ENCODE data around the gene EPC1.
"Not testable (repeated sequence)": the region's sequence is repeated elsewhere in the genome, so short reads cannot be mapped to it uniquely, and the experiment has no call there.

EPC1 gene

GRCh38 chr10:32279795-32280194 is 67.2 kb downstream of the EPC1 start:
- DNase-seq (ENCODE audit: low spot score): no peak

- no peak for DNase-seq (ENCODE audit: low spot score)
These were observed 73.6 kb downstream of the EPC1 start for GRCh38 chr10:32273336-32273735.

- DNase-seq (ENCODE audit: low spot score): no peak
These were observed 75.3 kb downstream of the EPC1 start for GRCh38 chr10:32271617-32272016.

- DNase-seq (ENCODE audit: low spot score): no peak
These were observed 77.4 kb downstream of the EPC1 start for GRCh38 chr10:32269343-32270100.

DNA sequence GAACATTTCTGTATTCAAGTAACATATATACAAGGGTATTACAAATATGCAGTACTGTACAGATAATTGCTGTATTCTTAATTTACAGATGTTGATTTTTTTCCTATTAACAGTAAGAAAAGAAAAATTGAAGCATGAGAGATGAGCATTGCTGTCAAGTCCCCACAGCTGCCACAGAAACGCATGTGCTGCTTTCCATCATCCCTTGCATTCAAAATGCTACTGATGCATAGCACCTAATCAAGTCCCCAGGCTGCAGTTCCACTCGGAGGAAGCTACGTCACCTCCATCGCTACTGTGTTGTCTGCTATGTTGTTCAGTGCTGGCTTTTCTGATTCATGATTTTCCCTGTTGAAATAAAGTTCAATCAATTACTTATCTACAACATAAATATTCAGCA is 78.2 kb downstream of the EPC1 start:
- DNase-seq (ENCODE audit: low spot score): no peak

DNA sequence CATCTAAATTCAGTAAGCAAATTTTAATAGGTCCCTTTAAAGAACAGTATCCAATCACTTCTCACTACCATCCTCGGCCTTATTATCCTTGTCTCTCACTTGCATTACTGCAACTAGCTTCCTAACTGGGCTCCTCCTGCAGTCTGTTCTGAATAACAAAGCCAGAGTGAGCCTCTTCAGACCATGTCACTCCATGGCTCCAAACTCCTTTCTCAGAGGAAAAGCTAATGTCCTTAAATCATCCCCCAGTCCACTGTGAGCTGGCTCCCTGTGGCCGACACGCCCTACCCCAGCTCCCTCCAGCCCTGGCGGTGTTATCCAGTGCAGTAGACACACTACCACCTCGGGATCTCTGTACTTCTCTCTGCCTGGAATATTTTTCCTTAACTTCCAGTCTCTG is 80.0 kb downstream of the EPC1 start:
- no peak for DNase-seq (ENCODE audit: low spot score)

DNA sequence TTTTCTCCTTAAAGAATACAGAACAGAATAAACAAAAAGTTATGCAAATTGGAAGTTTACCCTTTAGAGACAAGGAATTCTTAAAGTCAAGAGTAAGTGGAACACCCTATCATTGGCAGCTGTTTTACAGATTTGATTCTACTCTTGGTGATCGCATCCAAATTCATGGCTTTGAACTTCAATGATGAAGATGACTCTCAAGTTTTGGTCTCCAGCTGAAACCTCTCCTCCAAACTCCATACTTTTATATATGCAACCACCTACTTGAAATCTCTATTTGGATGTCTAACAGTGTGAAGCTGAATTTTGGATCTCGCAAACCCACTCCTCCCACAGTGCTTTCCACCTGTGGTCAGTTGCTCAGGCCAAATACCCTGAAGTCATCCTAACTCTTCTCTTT is 80.4 kb downstream of the EPC1 start:
- no peak for DNase-seq (ENCODE audit: low spot score)

GRCh38 chr10:32265756-32266155 is 81.2 kb downstream of the EPC1 start:
- no peak for DNase-seq (ENCODE audit: low spot score)

GRCh38 chr10:32263300-32263699 is 83.7 kb downstream of the EPC1 start:
- no peak for DNase-seq (ENCODE audit: low spot score)

DNA sequence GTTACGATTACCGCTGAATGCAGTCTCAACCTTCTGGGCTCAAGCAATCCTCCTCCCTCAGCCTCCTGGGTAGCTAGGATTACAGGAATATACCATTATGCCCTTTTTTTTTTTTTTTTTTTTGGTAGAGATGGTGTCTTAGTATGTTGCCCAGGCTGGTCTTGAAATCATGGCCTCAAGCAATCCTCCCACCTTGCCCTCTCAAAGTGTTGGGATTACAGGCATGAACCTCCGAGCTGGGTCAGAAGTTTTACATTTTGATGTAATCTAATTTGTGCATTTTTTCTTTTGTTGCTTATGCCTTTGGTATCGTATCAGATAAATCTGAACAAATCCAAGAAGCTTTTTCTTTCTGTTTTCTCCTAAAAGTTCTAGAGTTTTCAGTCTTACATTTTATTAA is 87.4 kb downstream of the EPC1 start:
- no peak for DNase-seq (ENCODE audit: low spot score)

DNA sequence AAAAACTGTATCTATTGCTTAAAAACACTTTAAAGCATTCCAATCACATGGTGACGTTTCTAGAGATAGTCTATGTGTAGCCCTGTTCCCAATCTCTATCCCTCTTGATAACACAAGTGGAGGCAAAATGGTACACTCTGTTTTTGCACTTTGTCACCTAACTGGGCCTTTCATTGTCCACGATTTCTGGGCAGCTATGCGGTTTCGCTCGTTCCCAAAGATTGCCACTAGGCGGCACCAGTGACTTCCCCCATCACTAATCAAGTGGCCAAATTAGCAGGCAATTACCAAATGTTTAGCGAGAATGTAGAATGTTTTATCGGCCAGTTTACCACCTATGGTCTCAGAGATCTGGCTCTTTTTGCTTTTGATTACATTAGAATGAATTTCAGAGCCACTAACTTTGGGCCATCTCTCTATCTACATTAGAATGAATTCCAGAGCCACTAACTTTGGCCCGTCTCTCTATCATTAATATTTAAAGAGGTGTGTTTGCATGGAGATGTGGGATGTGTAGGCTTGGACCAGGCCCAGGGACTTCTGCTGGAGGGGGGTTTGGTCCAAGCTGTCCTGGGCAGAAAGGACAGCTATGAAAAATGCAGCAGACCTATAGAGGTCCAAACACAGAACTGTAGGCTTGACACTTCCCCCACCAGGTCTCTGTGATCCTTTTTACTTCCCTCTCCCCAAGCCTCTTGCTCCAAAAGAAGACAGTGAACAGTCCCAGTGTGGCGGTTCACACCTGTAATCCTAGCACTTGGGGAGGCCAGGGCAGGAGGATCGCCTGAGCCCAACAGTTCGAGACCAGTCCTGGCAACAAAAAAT is 90.1 kb downstream of the EPC1 start:
- peak; percentile 15 for DNase-seq (ENCODE audit: low spot score)

GRCh38 chr10:32253821-32254220 is 93.1 kb downstream of the EPC1 start:
- no peak for DNase-seq (ENCODE audit: low spot score)

DNA sequence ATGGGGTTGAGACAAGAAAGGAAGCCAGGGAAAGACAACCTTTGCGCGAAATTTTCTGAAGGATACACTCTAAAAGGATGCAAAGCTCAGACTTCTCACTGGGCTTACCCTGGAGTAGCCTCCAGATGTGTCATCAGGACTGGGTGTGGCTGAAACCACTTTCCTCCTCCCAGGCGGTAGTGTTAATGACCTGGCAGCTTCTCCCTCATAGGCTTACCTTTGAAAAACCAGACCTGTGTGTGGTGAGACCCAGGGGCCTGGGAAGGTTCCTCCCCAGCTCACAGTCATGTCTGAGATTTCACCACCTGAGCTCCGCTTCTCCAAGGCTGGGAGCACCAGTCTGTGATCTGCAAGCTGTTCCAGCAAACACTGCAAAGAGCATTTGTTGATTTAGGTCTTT is 93.7 kb downstream of the EPC1 start:
- no peak for DNase-seq (ENCODE audit: low spot score)

DNA sequence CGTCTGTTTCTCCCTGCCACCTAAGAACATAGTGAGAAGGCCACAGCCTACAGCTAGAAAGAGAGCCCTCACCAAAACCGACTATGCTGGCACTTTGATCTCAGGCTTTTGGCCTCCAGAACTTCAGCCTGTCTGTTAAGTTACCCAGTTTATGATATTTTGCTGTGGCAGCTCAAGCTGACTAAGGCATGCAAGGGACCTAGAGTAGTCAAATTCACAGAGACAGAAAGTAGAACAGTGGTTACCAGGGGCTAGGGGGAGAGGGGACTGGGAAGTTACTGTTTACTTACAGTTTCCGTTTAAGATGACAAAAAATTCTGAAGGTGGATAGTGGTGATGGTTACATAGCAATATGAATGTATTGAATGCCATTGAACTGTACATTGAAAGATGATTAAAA is 96.5 kb downstream of the EPC1 start:
- DNase-seq (ENCODE audit: low spot score): not testable (repeated sequence)

DNA sequence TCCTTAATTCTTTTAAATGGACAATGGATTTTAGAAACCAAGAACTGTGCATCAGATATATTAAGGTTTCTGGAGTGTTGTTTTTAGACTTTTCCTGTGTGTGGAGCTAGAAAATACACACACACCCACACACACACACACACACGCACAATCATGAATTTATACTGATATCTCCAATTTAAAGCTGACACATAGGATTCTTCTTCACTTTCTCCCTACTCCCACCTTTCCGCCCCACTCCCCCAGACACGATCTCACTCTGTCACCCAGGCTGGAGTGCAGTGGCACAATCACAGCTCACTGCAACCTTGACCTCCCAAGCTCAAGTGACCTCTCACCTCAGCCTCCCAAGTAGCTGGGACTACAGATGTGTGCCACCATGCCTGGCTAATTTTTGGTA is 100.3 kb downstream of the EPC1 start:
- no peak for DNase-seq (ENCODE audit: low spot score)

DNA sequence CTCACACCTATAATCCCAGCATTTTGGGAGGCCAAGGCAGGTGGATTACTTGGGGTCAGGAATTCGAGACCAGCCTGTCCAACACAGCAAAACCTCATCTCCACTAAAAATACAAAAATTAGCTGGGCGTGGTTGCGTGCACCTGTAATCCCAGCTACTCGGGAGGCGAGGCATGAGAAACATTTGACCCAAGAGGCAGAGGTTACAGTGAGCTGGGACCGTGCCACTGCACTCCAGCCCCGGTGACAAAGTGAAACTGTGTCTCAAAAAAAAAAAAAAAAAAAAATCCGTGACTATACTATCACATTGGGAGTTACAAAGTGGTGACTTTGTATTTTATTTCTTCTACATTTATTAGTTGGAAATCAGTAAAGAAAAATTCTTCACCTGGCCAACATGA is 101.2 kb downstream of the EPC1 start:
- DNase-seq (ENCODE audit: low spot score): no peak

DNA sequence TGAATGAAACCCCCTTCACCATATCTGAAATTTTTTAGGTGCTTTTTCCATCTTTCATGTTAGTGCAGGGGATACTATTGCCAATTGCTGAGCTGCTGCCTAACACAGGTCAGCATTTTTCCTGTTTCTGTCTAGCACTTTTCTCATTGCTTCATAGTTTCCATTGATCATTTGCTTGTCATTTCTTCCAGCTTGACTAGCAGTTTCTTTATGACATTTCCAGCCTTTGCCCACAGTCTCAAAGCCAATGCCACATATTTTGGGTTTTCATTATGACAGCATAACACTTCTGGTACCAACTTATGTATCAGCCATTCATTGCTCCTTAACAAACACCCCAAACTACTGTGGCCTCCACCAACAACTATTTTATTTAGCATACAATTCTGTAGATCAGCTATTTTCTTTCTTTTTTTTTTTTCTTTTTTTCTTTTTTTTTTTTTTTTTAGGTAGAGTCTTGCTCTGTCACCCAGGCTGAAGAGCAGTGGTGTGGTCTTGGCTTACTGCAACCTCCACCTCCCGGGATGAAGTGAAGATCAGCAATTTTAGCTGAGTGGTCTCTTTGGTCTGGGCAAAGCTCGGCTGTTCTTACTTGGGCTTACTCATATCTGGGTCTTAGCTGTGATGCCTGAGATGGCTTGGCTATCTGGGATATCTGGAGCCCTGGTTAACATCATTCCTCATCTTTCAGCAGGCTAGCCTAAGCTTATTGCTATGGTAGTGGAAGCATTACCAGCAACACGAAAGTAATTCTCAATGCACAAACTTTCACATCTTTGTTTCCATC is 102.3 kb downstream of the EPC1 start:
- DNase-seq (ENCODE audit: low spot score): no peak

DNA sequence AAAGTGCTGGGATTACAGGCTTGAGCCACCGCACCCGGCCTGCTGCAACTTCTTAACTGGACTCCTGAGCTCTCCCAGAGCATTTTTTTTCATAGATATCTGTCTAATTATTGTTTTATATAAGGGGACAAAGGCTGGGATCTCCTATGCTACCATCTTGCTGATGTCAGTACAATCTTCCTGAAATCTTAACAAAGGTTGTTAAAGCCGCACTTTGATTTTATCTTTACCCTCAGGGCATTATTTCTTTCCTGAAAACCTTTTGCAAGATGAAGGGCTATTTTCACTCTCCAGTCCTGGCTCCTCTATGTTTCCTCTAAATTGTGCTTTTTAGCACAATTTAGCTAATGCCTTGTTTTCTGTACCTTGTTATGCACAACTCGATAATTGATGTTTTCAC is 102.9 kb downstream of the EPC1 start:
- no peak for DNase-seq (ENCODE audit: low spot score)

- DNase-seq (ENCODE audit: low spot score): no peak
These were observed 105.0 kb downstream of the EPC1 start for GRCh38 chr10:32241946-32242345.

GRCh38 chr10:32240471-32240870 is 106.5 kb downstream of the EPC1 start:
- DNase-seq (ENCODE audit: low spot score): no peak

DNA sequence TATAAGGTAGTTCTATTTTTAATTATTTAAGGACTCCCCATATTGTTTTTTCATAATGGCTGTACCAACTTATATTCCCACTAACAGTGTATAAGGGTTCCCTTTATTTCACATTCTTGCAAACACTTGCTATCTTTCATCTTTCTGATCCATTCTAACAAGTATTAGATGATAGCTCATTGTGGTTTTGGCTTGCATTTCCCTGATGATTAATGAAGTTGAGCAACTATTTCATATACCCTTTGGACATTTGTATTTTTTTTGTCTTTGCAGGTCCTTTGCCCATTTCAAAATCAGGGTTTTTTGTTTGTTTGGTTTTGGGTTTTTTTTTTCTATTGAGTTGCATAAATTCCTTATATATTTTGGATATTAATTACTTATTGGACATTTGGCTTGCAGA is 107.2 kb downstream of the EPC1 start:
- DNase-seq (ENCODE audit: low spot score): no peak

GRCh38 chr10:32237644-32238345 is 109.2 kb downstream of the EPC1 start:
- no peak for DNase-seq (ENCODE audit: low spot score)

All from SK-N-DZ (cell line).